HEK293T (cell line): ENCODE measurements around the gene RALB.

Experiments used
- CTCF ChIA-PET: fragments of 350-600 bp; formaldehyde crosslinking; extraction: SDS; loops from one replicate; lab custom pipeline; 2021; ENCODE audit warnings: antibody characterized with exemption, inconsistent platforms; lab: Yijun Ruan, JAX
- POLR2A ChIA-PET: fragments of 350-600 bp; formaldehyde crosslinking; extraction: SDS; loops from one replicate; lab custom pipeline; 2020; ENCODE audit warnings: antibody characterized with exemption, inconsistent platforms; lab: Yijun Ruan, JAX
- DNase-seq: peaks from one replicate; pipeline ENCODE4 v3.0.0; 2012; ENCODE audit warnings: mixed read lengths; ENCODE audit errors: extremely low spot score
- ARNT ChIP-seq: fragments of 450-650 bp; IDR thresholded peaks from 2 replicates; pipeline ENCODE4 v1.6.1; 2017; ENCODE audit warnings: mild to moderate bottlenecking
- BHLHE40 ChIP-seq: fragments of 450-650 bp; IDR thresholded peaks from 2 replicates; pipeline ENCODE4 v1.6.1; 2016; ENCODE audit warnings: mild to moderate bottlenecking, moderate library complexity, borderline replicate concordance
- CTBP1 ChIP-seq: fragments of 450-650 bp; IDR thresholded peaks from 2 replicates; pipeline ENCODE4 v1.6.1; 2016; ENCODE audit warnings: borderline replicate concordance
- ELF4 ChIP-seq: fragments of 450-650 bp; IDR thresholded peaks from 2 replicates; pipeline ENCODE4 v1.6.1; 2017; ENCODE audit warnings: antibody characterized with exemption
- FOXA1 ChIP-seq: fragments of 450-650 bp; IDR thresholded peaks from 2 replicates; pipeline ENCODE4 v1.6.1; 2016; ENCODE audit warnings: mild to moderate bottlenecking
- FOXK2 ChIP-seq: fragments of 450-650 bp; IDR thresholded peaks from 2 replicates; pipeline ENCODE4 v1.6.1; 2016; ENCODE audit warnings: mild to moderate bottlenecking
- FOXM1 ChIP-seq: fragments of 450-650 bp; IDR thresholded peaks from 2 replicates; pipeline ENCODE4 v1.6.1; 2017; ENCODE audit warnings: mild to moderate bottlenecking, borderline replicate concordance
- HDGF ChIP-seq: fragments of 450-650 bp; IDR thresholded peaks from 2 replicates; pipeline ENCODE4 v1.6.1; 2017; ENCODE audit warnings: antibody characterized with exemption, borderline replicate concordance
- L3MBTL2 ChIP-seq: fragments of 450-650 bp; conservative IDR thresholded peaks from 2 replicates; pipeline ENCODE4 v1.6.1; 2016; ENCODE audit warnings: mild to moderate bottlenecking
- LEF1 ChIP-seq: fragments of 450-650 bp; IDR thresholded peaks from 2 replicates; pipeline ENCODE4 v1.6.1; 2017; ENCODE audit warnings: mild to moderate bottlenecking, borderline replicate concordance
- NFRKB ChIP-seq: fragments of 450-650 bp; IDR thresholded peaks from 2 replicates; pipeline ENCODE4 v1.6.1; 2016; ENCODE audit warnings: mild to moderate bottlenecking, moderate library complexity
- PKNOX1 ChIP-seq: fragments of 450-650 bp; IDR thresholded peaks from 2 replicates; pipeline ENCODE4 v1.6.1; 2016
- SP1 ChIP-seq: fragments of 450-650 bp; IDR thresholded peaks from 2 replicates; pipeline ENCODE4 v1.6.1; 2017
- SUZ12 ChIP-seq: fragments of 450-650 bp; IDR thresholded peaks from 2 replicates; pipeline ENCODE4 v1.6.1; 2016; ENCODE audit warnings: mild to moderate bottlenecking
- TARDBP ChIP-seq: fragments of 450-650 bp; IDR thresholded peaks from 2 replicates; pipeline ENCODE4 v1.6.1; 2016
- ZNF384 ChIP-seq: fragments of 450-650 bp; IDR thresholded peaks from 2 replicates; pipeline ENCODE4 v1.6.1; 2016

The RALB gene

GRCh38 chr2:120221616-120222015, 31.0 kb upstream of the RALB start:
- CTCF ChIA-PET = no interaction called here
- no peak for DNase-seq
- POLR2A ChIA-PET = interaction anchor here (0.6 to 1.0 kb wide), 2 partner anchors 31 to 365 kb away, joined by 3 read pairs; partner anchors contain the start of gene RALB
- TF ChIP-seq NFRKB (no peak), L3MBTL2 (no peak), CTBP1 (no peak), SP1 (no peak), BHLHE40 (no peak), FOXK2 (no peak), LEF1 (no peak), ARNT (no peak), TARDBP (no peak), HDGF (no peak), SUZ12 (no peak), FOXA1 (no peak), ELF4 (no peak), FOXM1 (no peak), PKNOX1 (no peak)

- ChIA-PET CTCF (no interaction called here), POLR2A (interaction anchor here (1.0 to 1.1 kb wide), 6 partner anchors 14 to 366 kb away, joined by 3 to 10 read pairs (median 6); partner anchors contain the start of gene RALB)
- TF ChIP-seq L3MBTL2 = peak; percentile 58
- no peak for TF ChIP-seq FOXM1
- no peak for DNase-seq
Measured at GRCh38 chr2:120222186-120223033, 30.2 kb upstream of the RALB start.

DNA sequence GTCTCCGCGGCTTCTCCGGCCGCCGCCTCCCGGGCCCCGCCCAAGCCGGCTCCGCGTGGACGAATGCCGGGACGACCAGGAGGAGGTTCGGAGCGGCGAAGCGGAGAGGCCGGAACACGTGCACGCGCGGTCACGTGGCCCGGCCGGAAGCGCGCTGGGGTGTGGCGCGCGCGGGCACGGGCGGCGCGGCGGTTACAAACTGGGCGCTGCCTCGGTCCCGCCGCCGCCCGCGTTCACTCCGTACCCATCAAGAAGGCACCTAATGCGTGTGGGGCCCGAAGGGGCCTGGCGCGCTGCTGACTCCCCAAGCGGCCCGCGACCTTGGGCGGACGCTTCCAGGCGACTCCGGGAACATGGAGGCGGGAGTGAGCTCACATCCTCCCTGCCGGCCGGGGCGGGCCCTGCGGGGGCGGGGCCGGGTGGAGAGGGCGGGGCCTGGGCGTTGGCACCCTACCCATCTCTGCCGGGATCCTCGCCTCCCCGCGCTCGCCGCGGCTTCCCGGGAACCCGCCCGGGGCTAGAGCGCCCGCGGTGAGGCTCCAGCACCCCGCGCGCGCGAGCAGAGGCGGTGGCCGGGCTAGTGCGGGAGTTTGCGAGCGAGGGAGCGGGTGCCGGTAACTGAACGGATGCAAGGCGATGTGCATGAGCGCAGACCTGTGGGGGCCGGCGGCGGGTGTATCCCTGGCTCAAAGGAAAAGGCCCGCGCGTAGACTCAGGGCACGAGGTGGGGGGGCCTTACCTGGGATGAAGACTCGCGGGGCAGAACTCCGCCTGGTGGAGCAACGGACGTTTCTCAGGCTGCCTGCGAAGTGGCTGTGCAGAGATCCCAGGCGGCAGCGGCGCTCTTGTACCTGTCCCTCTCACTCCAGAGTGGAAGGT, 29.4 kb upstream of the RALB start, which contains the start of gene TMEM185B:
TMEM185B (minus strand) TSS at position 367 of the 879 bp plus-strand sequence. CDS start 424 bp downstream, outside the sequence.
- TF ChIP-seq FOXA1 = no peak
- peak; percentile 79 for TF ChIP-seq L3MBTL2
- peak; percentile 42; the same call in 1 of the 2 replicates for TF ChIP-seq SP1
- TF ChIP-seq HDGF = no peak
- 0 out of 2 replicates have a peak, but pooled peaks have one; percentile 7 for TF ChIP-seq CTBP1
- peak; percentile 33; the same call in 1 of the 2 replicates for TF ChIP-seq LEF1
- TF ChIP-seq FOXM1 = no peak
- peak; percentile 95 for DNase-seq
- ChIA-PET CTCF (no interaction called here), POLR2A (interaction anchor here (0.6 to 1.1 kb wide), 10 partner anchors 9 to 73 kb away, joined by 3 to 10 read pairs (median 4); partner anchors contain the start of gene RALB)

DNA sequence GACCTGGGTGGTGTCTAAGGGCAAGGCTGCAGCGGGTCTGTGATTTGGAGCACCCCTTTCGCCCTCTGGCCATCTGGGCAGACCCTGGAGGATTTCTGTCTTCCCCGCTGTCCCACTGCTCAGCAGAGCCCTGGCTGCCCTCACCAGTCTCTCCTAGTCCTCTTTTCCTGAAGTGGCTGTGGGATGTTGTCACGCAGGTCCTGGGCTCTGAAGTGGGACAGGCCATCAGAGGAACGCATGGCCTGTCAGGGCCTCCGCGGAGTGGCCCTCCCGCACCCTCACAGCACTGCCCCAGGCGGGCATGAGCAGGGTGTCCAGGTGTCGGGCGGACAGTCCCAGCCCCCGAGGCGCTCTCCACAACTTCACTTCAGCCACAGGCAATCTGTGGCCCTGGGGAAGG, 28.4 kb upstream of the RALB start:
- DNase-seq = no peak
- ChIA-PET POLR2A (interaction anchor here (0.9 kb wide), 1 partner anchor 72 kb away, joined by 4 read pairs; no protein-coding TSS in a partner anchor), CTCF (no interaction called here)
- TF ChIP-seq ZNF384 = no peak
- no peak for TF ChIP-seq HDGF

DNA sequence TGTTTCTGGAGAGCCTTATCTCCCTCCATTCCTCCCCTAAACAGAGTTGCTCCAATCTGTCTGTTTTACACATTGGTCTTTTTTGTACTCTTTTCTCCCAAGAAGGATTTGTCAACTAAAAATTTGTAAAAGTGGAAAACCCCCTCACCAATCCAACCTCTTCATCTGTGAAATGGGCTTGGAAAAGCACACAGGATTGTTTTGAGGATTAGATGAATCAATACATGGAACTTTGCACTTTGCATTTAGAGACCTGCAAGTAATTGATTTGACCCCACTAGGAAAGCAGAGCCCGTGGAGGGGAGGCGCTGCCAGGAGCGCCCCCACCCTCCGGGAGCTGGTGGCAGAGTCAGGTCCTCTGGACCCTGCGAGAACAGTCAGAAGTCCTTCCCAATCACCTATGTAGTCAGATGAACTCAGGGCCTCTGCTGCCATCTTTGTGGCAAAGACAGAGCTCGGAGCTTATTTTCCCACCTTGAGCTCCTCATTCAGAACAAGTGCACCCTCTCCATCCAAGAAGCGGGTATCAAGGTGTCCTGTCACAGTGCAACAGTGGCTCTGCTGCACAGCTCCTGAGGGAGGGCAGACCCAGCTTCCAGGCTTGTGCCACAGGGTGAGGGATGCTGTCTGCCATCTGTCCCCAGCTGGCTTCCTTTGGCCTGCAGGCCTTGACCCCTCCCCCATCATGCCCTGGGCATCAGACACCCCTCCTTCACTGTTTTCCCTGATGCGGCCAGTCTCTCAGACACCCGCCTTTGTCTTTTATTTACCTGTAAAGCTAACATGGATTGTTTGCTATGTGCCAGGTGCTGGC, 27.7 kb upstream of the RALB start:
- ChIA-PET CTCF (no interaction called here), POLR2A (interaction anchor here (1.2 kb wide), 1 partner anchor 12 kb away, joined by 3 read pairs; no protein-coding TSS in a partner anchor)
- TF ChIP-seq NFRKB (no peak), BHLHE40 (no peak), LEF1 (no peak), ZNF384 (no peak), SUZ12 (no peak), SP1 (no peak), HDGF (no peak), CTBP1 (no peak), FOXA1 (no peak), TARDBP (no peak), L3MBTL2 (no peak), FOXM1 (no peak), ELF4 (no peak), PKNOX1 (no peak), ARNT (no peak), FOXK2 (no peak)
- no peak for DNase-seq
